ENCODE results near the gene FEZ2.

Gene FEZ2, protein sequence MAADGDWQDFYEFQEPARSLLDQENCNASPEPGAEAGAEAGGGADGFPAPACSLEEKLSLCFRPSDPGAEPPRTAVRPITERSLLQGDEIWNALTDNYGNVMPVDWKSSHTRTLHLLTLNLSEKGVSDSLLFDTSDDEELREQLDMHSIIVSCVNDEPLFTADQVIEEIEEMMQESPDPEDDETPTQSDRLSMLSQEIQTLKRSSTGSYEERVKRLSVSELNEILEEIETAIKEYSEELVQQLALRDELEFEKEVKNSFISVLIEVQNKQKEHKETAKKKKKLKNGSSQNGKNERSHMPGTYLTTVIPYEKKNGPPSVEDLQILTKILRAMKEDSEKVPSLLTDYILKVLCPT

DNA sequence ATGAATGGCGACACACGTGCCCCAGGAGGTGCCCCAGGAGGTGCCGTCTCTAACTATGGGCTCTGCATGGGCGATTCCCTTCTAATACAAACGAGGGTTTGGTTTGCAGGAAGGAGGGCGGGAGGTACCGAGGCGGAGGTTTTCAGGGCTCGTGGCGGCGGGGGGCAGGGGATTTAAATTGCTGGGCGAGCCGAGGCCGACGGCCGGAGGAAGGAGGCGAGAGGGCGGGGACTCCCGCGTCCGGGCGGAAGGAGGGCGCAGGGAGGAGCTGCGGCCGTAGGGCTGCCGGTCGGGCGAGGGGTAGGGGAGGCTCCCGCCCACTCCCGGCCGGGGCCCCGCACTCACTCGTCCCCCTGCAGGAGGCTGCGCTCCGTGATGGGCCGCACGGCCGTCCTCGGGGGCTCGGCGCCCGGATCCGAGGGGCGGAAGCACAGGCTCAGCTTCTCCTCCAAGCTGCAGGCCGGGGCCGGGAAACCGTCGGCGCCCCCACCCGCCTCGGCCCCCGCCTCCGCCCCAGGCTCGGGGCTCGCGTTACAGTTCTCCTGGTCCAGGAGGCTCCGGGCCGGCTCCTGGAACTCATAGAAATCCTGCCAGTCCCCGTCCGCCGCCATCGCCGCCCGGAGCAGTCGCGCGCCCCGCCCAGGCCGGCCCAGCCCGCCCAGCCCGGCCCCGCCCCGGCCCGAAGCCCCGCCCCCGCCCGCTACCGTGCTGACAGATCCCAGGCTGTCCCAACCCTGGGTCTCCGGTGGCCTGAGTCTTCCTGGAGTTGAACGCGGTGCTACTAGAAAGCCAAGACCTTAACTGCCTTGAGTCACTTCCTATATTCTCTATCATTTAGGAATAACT is at the start of gene FEZ2:
TSS of gene FEZ2 (minus strand) at position 637 of the 846 bp plus-strand sequence. CDS start at position 611, 26 bp downstream.
- in situ Hi-C loops (cut with MboI; ENCODE audit: low sequenced_read_pairs, unreplicated experiment) = no loop called here
- TF ChIP-seq, protein P1, sequence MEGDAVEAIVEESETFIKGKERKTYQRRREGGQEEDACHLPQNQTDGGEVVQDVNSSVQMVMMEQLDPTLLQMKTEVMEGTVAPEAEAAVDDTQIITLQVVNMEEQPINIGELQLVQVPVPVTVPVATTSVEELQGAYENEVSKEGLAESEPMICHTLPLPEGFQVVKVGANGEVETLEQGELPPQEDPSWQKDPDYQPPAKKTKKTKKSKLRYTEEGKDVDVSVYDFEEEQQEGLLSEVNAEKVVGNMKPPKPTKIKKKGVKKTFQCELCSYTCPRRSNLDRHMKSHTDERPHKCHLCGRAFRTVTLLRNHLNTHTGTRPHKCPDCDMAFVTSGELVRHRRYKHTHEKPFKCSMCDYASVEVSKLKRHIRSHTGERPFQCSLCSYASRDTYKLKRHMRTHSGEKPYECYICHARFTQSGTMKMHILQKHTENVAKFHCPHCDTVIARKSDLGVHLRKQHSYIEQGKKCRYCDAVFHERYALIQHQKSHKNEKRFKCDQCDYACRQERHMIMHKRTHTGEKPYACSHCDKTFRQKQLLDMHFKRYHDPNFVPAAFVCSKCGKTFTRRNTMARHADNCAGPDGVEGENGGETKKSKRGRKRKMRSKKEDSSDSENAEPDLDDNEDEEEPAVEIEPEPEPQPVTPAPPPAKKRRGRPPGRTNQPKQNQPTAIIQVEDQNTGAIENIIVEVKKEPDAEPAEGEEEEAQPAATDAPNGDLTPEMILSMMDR (IDR thresholded peaks at IDR 0.05; ENCODE audit: borderline replicate concordance, control extremely low read depth, extremely low read depth, insufficient read depth, missing control alignments) = no peak
- peak; percentile 92 for DNase-seq (ENCODE audit: low spot score)

DNA sequence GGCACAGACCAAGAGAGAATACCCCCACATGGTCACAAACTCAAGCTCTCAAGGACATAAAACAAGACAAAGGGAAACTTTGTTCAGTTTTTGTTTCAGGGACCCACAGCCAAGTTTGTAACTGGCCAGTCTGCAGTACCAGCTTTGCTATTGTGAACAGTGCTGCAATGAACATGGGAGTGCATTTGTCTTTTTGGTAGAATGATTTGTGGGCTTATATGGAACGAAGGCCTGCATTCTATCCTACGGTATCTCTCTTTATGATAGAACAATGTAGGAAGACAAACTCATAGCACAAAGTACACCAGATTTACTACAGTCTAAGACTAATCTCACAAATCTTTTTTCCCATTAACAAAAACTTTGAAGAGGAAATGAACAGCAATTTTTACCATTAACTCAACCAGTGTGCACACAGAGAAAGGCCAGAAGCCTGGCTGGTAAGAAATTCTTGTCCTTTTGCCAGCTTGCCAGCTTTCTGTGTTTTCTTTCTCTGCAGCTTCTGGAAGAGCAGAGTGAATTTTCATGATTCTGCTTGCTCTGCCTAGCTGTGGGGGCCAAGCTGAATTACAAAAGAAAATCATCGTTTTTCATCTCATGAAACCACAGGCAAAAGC is 37.1 kb upstream of the FEZ2 start:
- TF ChIP-seq, protein P1 (IDR thresholded peaks at IDR 0.05; ENCODE audit: borderline replicate concordance, control extremely low read depth, extremely low read depth, insufficient read depth, missing control alignments) = no peak
- DNase-seq (ENCODE audit: low spot score) = no peak
- in situ Hi-C loops (cut with MboI; ENCODE audit: low sequenced_read_pairs, unreplicated experiment) = no loop called here

DNA sequence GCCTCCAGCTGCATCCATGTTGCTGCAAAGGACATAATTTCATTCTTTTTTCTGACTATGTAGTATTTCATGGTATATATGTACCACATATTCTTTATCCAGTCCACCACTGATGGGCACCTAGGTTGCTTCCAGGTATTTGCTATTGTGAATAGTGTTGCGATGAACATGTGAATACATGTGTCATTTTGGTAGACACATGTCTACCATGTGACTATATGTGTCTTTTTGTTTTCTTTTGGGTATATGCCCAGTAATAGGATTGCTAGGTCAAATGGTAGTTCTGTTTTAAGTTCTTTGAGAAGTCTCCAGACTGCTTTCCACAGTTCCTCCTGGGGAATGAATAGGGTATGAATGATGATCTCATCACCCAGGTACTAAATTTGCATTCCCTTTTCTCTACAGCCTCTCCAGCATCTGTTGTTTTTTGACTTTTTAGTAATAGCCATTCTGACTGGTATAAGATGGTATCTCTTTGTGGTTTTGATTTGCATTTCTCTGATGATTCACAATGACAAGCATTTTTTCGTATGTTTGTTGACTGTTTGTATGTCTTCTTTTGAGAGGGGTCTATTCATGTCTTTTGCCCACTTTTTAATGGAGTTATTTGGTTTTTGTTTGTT is 35.6 kb upstream of the FEZ2 start:
- TF ChIP-seq, protein P1 (IDR thresholded peaks at IDR 0.05; ENCODE audit: borderline replicate concordance, control extremely low read depth, extremely low read depth, insufficient read depth, missing control alignments) = no peak
- DNase-seq (ENCODE audit: low spot score) = no peak
- in situ Hi-C loops (cut with MboI; ENCODE audit: low sequenced_read_pairs, unreplicated experiment) = no loop called here

DNA sequence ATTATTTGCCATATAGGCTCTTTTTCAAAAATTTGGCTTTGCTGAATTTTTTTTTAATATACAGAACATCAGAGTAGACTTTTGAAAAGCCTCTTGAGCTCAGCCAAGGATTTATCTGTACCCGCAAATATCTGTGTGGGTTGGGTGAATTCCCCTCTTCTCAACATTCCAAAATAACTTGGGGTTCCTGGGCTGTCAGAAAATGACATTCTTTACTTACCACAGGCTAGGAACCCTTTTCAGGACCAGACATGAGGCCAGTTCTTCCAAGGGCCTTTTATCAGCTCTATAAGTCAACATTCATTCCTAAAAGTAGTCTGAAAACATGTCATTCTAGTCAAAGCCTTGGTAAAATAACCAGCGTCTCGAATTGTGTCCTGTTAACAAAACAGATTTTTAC is 28.8 kb upstream of the FEZ2 start:
- TF ChIP-seq, protein P1 (IDR thresholded peaks at IDR 0.05; ENCODE audit: borderline replicate concordance, control extremely low read depth, extremely low read depth, insufficient read depth, missing control alignments) = no peak
- in situ Hi-C loops (cut with MboI; ENCODE audit: low sequenced_read_pairs, unreplicated experiment) = no loop called here
- DNase-seq (ENCODE audit: low spot score) = no peak

DNA sequence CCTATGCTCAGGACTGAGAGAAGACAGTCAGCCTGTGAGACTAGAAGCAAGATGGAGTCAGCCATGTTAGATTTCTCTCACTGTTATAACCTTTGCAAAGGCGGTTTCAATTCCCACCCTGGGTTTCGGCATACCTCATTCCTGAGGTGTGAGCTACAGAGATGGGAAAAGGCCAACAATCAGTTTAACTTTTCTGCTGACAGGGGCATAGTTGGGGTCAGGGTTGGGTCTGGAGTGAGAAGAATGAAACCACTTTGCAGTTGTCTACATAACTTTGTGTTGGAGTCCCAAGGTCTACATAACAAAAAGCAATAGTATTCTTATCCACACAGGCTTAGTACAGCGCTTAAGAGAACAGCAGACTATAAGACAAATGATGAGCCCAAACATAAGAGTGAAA is 28.1 kb upstream of the FEZ2 start:
- DNase-seq (ENCODE audit: low spot score) = no peak
- TF ChIP-seq, protein P1 (IDR thresholded peaks at IDR 0.05; ENCODE audit: borderline replicate concordance, control extremely low read depth, extremely low read depth, insufficient read depth, missing control alignments) = no peak
- in situ Hi-C loops (cut with MboI; ENCODE audit: low sequenced_read_pairs, unreplicated experiment) = no loop called here

DNA sequence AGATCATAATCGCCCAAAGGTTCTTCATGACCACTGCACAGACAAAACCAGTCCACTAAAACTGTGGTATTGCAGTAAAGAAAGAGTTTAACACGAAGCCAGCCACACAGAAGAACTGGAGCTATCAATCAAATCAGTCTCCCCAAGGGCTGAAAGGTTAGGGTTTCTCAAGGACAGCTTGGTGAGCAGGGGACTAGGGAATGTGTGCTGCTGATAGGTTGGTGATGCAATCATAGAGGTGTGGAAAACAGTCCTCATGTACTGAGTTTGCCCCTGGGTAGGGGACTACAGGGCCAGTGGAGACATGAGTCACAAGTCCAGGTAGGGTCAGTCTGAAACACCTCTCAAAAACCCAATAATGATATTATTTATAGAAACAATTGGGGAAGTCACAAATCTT is 27.3 kb upstream of the FEZ2 start:
- TF ChIP-seq, protein P1 (IDR thresholded peaks at IDR 0.05; ENCODE audit: borderline replicate concordance, control extremely low read depth, extremely low read depth, insufficient read depth, missing control alignments) = no peak
- DNase-seq (ENCODE audit: low spot score) = no peak
- in situ Hi-C loops (cut with MboI; ENCODE audit: low sequenced_read_pairs, unreplicated experiment) = no loop called here

Measured in GM13976 (cell line).